Epithelial cell of esophagus (primary cell): Measurements from ENCODE around the gene MMP17.
A peak's percentile ranks its signal among the peaks of the same experiment; 100 is the strongest.

Experiments
- DNase-seq: peaks from one replicate; pipeline ENCODE4 v3.0.0; 2010; ENCODE audit warnings: low read depth
- H3K4me3 ChIP-seq: 2 replicates; pipeline ENCODE4 v1.5.1; 2011; ENCODE audit warnings: mild to moderate bottlenecking, low read length, control low read depth
- CTCF ChIP-seq: IDR thresholded peaks from 2 replicates; pipeline ENCODE4 v1.5.1; 2011; ENCODE audit warnings: low read depth, mild to moderate bottlenecking, low read length, control low read depth, inconsistent platforms; ENCODE audit not compliant: insufficient read depth; ENCODE audit errors: missing control alignments

The MMP17 gene

GRCh38 chr12:131849700-131850553 lies 21.7 kb downstream of the MMP17 start:
- TF ChIP-seq CTCF = no peak
- no peak overlapping the region for H3K4me3 ChIP-seq
- DNase-seq = no peak

GRCh38 chr12:131850856-131851559 lies 22.8 kb downstream of the MMP17 start:
- H3K4me3 ChIP-seq = no peak overlapping the region
- peak; percentile 64 for DNase-seq
- peak; percentile 83 for TF ChIP-seq CTCF

GRCh38 chr12:131851741-131852550 lies 23.8 kb downstream of the MMP17 start:
- DNase-seq = no peak
- TF ChIP-seq CTCF = no peak
- no peak overlapping the region for H3K4me3 ChIP-seq

GRCh38 chr12:131852551-131853299 lies 24.5 kb downstream of the MMP17 start:
- H3K4me3 ChIP-seq = no peak overlapping the region
- no peak for TF ChIP-seq CTCF
- DNase-seq = no peak

GRCh38 chr12:131853832-131854797 lies 25.9 kb downstream of the MMP17 start:
- no peak overlapping the region for H3K4me3 ChIP-seq
- TF ChIP-seq CTCF = no peak
- DNase-seq = peak; percentile 28
